ENCODE results near the gene SPDYC. TPM values are rescaled to one million over a fixed set of nuclear protein-coding genes. Genes with fewer than 3 reads are reported as not detected.
A peak's percentile ranks its signal among the peaks of the same experiment; 100 is the strongest.

SPDYC gene
- total and polyA plus RNA-seq, 2 of the 13 experiments (the other 11 are each of a cell fraction or from before 2014, with no cell fraction given), result 0.15 to 0.33 TPM

DNA sequence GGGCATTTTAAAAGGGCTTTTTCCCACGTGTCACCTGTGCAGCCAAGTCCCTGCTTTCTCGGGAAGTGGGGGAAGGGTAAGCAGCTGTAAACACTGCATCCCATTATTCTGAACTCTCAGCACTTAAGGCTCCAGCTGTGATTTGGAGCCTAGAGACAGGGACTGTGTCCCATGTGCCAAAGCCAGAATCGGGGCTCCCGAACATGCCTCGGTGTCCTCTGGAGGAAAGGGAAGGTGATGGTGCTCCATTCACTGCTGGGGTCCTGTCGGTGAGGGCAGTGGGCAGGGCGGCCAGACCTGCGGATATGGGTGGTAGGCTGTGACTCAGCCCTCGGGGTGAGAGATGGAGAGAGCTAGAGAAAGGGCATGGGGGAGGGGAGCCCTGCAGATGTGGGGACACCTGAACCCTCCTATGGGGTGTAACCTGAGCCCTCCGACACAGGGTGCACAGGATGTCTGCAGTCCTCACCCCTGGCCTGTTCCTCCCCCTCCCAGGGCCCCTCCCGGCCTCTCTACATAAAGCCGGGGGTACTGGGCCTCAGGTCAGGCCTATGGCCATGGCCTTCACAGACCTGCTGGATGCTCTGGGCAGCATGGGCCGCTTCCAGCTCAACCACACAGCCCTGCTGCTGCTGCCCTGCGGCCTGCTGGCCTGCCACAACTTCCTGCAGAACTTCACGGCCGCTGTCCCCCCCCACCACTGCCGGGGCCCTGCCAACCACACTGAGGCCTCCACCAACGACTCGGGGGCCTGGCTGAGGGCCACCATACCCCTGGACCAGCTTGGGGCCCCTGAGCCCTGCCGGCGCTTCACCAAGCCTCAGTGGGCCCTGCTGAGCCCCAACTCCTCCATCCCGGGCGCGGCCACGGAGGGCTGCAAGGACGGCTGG is 43.5 kb downstream of the SPDYC start (continued):
- TF ChIP-seq, protein P1, sequence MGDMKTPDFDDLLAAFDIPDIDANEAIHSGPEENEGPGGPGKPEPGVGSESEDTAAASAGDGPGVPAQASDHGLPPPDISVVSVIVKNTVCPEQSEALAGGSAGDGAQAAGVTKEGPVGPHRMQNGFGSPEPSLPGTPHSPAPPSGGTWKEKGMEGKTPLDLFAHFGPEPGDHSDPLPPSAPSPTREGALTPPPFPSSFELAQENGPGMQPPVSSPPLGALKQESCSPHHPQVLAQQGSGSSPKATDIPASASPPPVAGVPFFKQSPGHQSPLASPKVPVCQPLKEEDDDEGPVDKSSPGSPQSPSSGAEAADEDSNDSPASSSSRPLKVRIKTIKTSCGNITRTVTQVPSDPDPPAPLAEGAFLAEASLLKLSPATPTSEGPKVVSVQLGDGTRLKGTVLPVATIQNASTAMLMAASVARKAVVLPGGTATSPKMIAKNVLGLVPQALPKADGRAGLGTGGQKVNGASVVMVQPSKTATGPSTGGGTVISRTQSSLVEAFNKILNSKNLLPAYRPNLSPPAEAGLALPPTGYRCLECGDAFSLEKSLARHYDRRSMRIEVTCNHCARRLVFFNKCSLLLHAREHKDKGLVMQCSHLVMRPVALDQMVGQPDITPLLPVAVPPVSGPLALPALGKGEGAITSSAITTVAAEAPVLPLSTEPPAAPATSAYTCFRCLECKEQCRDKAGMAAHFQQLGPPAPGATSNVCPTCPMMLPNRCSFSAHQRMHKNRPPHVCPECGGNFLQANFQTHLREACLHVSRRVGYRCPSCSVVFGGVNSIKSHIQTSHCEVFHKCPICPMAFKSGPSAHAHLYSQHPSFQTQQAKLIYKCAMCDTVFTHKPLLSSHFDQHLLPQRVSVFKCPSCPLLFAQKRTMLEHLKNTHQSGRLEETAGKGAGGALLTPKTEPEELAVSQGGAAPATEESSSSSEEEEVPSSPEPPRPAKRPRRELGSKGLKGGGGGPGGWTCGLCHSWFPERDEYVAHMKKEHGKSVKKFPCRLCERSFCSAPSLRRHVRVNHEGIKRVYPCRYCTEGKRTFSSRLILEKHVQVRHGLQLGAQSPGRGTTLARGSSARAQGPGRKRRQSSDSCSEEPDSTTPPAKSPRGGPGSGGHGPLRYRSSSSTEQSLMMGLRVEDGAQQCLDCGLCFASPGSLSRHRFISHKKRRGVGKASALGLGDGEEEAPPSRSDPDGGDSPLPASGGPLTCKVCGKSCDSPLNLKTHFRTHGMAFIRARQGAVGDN (CRISPR knock-in tag; IDR thresholded peaks at IDR 0.05), result 0 out of 2 replicates have a peak, but pooled peaks have one; percentile 14

GRCh38 chr11:65214212-65214845 is 44.3 kb downstream of the SPDYC start:
- FAIRE-seq (no peak), ATAC-seq (no peak), DNase-seq (ENCODE audit: low spot score) (no peak)
- ChIA-PET CTCF (ENCODE audit: low intra/inter-chr PET ratio, low total read pairs) (no interaction called here), POLR2A (interaction anchor here (0.6 kb wide), 1 partner anchor 58 kb away, joined by 3 read pairs; no protein-coding TSS in a partner anchor)
- Histone ChIP-seq H3K4me1 (ENCODE audit: insufficient read depth, low read length) (peaks cover 2% of the 10 kb centered on the region; the same call in 1 of the 2 replicates), H3K4me3 (replicated peaks in 1 of 3; ENCODE audit: insufficient read depth in 1 of 3, low read depth in 2 of 3, low read length in 3 of 3) (no peak overlapping the region), H2AFZ (ENCODE audit: low read length) (no peak overlapping the region), H3K4me2 (ENCODE audit: low read depth, low read length) (no peak overlapping the region), H3K27me3 (ENCODE audit: control insufficient read depth in 1 of 2, insufficient read depth in 2 of 2, low read length in 2 of 2) (no peaks in the 10 kb centered on the region), H4K20me1 (ENCODE audit: insufficient read depth, low read length) (no peaks in the 10 kb centered on the region), H3K9ac (ENCODE audit: insufficient read depth, low read depth, low read length) (no peak overlapping the region), H3K79me2 (ENCODE audit: insufficient read depth, low read length) (no peaks in the 10 kb centered on the region), H3K27ac (ENCODE audit: extremely low read length, insufficient read depth, low read length) (no peak overlapping the region), H3K36me3 (replicated peaks in 1 of 2; ENCODE audit: control insufficient read depth in 1 of 2, insufficient read depth in 2 of 2, low read length in 2 of 2) (peaks cover 7 to 14% of the 10 kb centered on the region in 2 experiments; a peak in 4 of 5 replicates), H3K9me3 (ENCODE audit: low read length) (no peaks in the 10 kb centered on the region)
- no TSS peak for BruUV-seq (replicated peaks)
- intact Hi-C loops (cut with micrococcal nuclease; ENCODE audit: unreplicated experiment), result no loop called here
- TF ChIP-seq GATA4 (IDR thresholded peaks at IDR 0.05; ENCODE audit: borderline replicate concordance, low read depth) (no peak), AGO1 (IDR thresholded peaks at IDR 0.05; ENCODE audit: low read depth, low read length, poor library complexity, severe bottlenecking) (peak; percentile 39)
- in situ Hi-C loops (cut with HindIII; ENCODE audit: extremely low pct_ligation_motif_present, low pct_unique_long_range_greater_than_20kb), result no loop called here
- WGBS (ENCODE audit: low lambda C conversion rate), result 75% methylated on average over 5 of the region's 16 CpGs

Data from HepG2 (cell line).